Panc1 (cell line): ENCODE data around the gene SCG5. TPM values are rescaled to one million over a fixed set of nuclear protein-coding genes. Genes with fewer than 3 reads are reported as not detected.

Source experiments
- ATAC-seq: fragments of 200-7000 bp; cut with Tn5 transposase; 2 replicates; pipeline ENCODE4 v1.9.1; 2020; ENCODE audit warnings: mild to moderate bottlenecking, moderate library complexity
- BruUV-seq: library from RNA; stranded (reverse); fragments of 400-500 nt; replicated peaks from 2 replicates; lab custom pipeline; 2021; lab: Mats Ljungman, UMichigan
- CTCF ChIA-PET: fragments of 300-600 bp; sonication (Branson Sonifier 250); formaldehyde crosslinking; loops from one replicate; lab custom pipeline; 2022; ENCODE audit warnings: antibody characterized with exemption; lab: Charles Lee
- POLR2A ChIA-PET: fragments of 300-600 bp; sonication (Branson Sonifier 250); formaldehyde crosslinking; loops from one replicate; lab custom pipeline; 2022; ENCODE audit warnings: antibody characterized with exemption; lab: Charles Lee
- DNase-seq: peaks from one replicate; pipeline ENCODE4 v3.0.0-alpha.2; 2010; ENCODE audit warnings: low read depth, low spot score
- H3K27ac ChIP-seq: 2 replicates; pipeline ENCODE4 v1.5.1; 2011; ENCODE audit warnings: mild to moderate bottlenecking, low read length, inconsistent platforms
- H3K27me3 ChIP-seq: fragments of 200-500 bp; sonication (Bioruptor generic); 2 replicates; pipeline ENCODE4 v1.6.0; 2014; ENCODE audit warnings: low read length, inconsistent platforms; ENCODE audit not compliant: control insufficient read depth, insufficient read depth
- H3K36me3 ChIP-seq: fragments of 200-500 bp; sonication (Bioruptor generic); 2 replicates; pipeline ENCODE4 v1.5.1; 2014; ENCODE audit warnings: inconsistent platforms, mild to moderate bottlenecking, low read length, moderate library complexity; ENCODE audit not compliant: control insufficient read depth, insufficient read depth
- H3K4me1 ChIP-seq: 2 replicates; pipeline ENCODE4 v1.5.1; 2011; ENCODE audit warnings: inconsistent platforms, mild to moderate bottlenecking, low read length, moderate library complexity; ENCODE audit not compliant: control insufficient read depth, insufficient read depth
- H3K4me3 ChIP-seq, 2 experiments: 2 replicates each; pipeline ENCODE4 v1.5.1; 2011 to 2012; ENCODE audit warnings: low read depth in 2 of 2, low read length in 2 of 2, mild to moderate bottlenecking in 2 of 2, inconsistent platforms in 1 of 2, moderate library complexity in 1 of 2
- H3K9me3 ChIP-seq: fragments of 200-500 bp; sonication (Bioruptor generic); 2 replicates; pipeline ENCODE4 v1.5.1; 2014; ENCODE audit warnings: low read depth, mild to moderate bottlenecking, inconsistent platforms, low read length, moderate library complexity; ENCODE audit not compliant: control insufficient read depth, insufficient read depth
- CTCF ChIP-seq: fragments of 450-650 bp; IDR thresholded peaks from 2 replicates; pipeline ENCODE4 v1.5.1; 2017; ENCODE audit warnings: mild to moderate bottlenecking
- POLR2AphosphoS5 ChIP-seq: IDR thresholded peaks from 2 replicates; pipeline ENCODE4 v1.6.1; 2012; ENCODE audit warnings: mild to moderate bottlenecking, low read depth, low read length, moderate library complexity
- REST ChIP-seq, 2 experiments: IDR thresholded peaks; 2 replicates each; pipeline ENCODE4 v1.6.1; 2011 to 2012; ENCODE audit warnings: low read depth in 2 of 2, control low read depth in 1 of 2, low read length in 1 of 2, mild to moderate bottlenecking in 1 of 2, moderate library complexity in 1 of 2; ENCODE audit not compliant: insufficient read depth in 1 of 2
- SIN3A ChIP-seq: IDR thresholded peaks from 2 replicates; pipeline ENCODE4 v1.6.1; 2012; ENCODE audit warnings: low read depth, mild to moderate bottlenecking, low read length, moderate library complexity, borderline replicate concordance; ENCODE audit not compliant: insufficient read depth
- TCF7L2 ChIP-seq: IDR thresholded peaks from 2 replicates; pipeline ENCODE4 v1.6.1; 2011; ENCODE audit warnings: mild to moderate bottlenecking, low read depth, low read length, inconsistent platforms
- in situ Hi-C: cut with HindIII; loops from 2 replicates; pipeline ENCODE4 v1.10.0; 2016; ENCODE audit warnings: low sequenced_read_pairs, low pct_unique_long_range_greater_than_20kb
- intact Hi-C: fragments of 100-400 bp; cut with micrococcal nuclease; formaldehyde crosslinking; loops from one replicate; pipeline ENCODE4 v1.10.0; 2022; ENCODE audit not compliant: unreplicated experiment
- total RNA-seq: library from RNA; stranded (reverse); gene quantifications from one replicate; pipeline ENCODE4 v1.2.1, GENCODE V29; 2021; ENCODE audit not compliant: unreplicated experiment

SCG5 gene
- total RNA-seq, 1 experiment from 2014 or later, result 0.67 TPM

- BruUV-seq, result no TSS peak
- in situ Hi-C loops (no loop called here), intact Hi-C loops (no loop called here)
- TF ChIP-seq POLR2AphosphoS5 (no peak), CTCF (no peak), SIN3A (no peak), TCF7L2 (no peak), REST (IDR thresholded peaks at IDR 0.05; ENCODE audit: insufficient read depth in 1 of 2, low read depth in 2 of 2, low read length in 1 of 2) (no peak)
- ChIA-PET POLR2A (no interaction called here), CTCF (no interaction called here)
- Histone ChIP-seq H3K9me3 (no peaks in the 10 kb centered on the region), H3K4me1 (no peaks in the 10 kb centered on the region), H3K36me3 (no peaks in the 10 kb centered on the region), H3K4me3 (no peak overlapping the region), H3K27me3 (no peaks in the 10 kb centered on the region), H3K27ac (no peak overlapping the region)
- no peak for DNase-seq
- no peak for ATAC-seq
Observed at GRCh38 chr15:32730677-32731654, 89.5 kb downstream of the SCG5 start.

- POLR2A ChIA-PET, result no interaction called here
- CTCF ChIA-PET, result no interaction called here
- no peaks in the 10 kb centered on the region for H3K36me3 ChIP-seq
- no peaks in the 10 kb centered on the region for H3K27me3 ChIP-seq
- no peaks in the 10 kb centered on the region for H3K4me1 ChIP-seq
- in situ Hi-C loops, result no loop called here
- TF ChIP-seq CTCF (no peak), REST (IDR thresholded peaks at IDR 0.05; ENCODE audit: insufficient read depth in 1 of 2, low read depth in 2 of 2, low read length in 1 of 2) (no peak), TCF7L2 (no peak), SIN3A (no peak), POLR2AphosphoS5 (no peak)
- H3K9me3 ChIP-seq, result no peaks in the 10 kb centered on the region
- no peak for ATAC-seq
- no peak overlapping the region for H3K4me3 ChIP-seq
- BruUV-seq, result no TSS peak
- H3K27ac ChIP-seq, result no peak overlapping the region
- DNase-seq, result no peak
- intact Hi-C loops, result no loop called here
Observed at GRCh38 chr15:32732574-32733157, 91.2 kb downstream of the SCG5 start.
